Islet of Langerhans (tissue), 1 donor: ENCODE results near the gene KLC1.
"Not testable (repeated sequence)": the region's sequence is repeated elsewhere in the genome, so short reads cannot be mapped to it uniquely, and the experiment has no call there.

Experiments used
- FAIRE-seq: peaks from one replicate; lab custom pipeline; 2011; peaks lifted over from hg19 to GRCh38; lab: Jason Lieb, UNC

Gene KLC1

GRCh38 chr14:103628684-103629502, at the start of gene KLC1:
KLC1 (plus strand) TSS chr14:103629211; CDS start chr14:103654565, 25,354 bp downstream.
- no peak for FAIRE-seq

- FAIRE-seq, result no peak
Observed at GRCh38 chr14:103581206-103581605, 47.8 kb upstream of the KLC1 start.

- FAIRE-seq, result no peak
Observed at GRCh38 chr14:103581954-103582703, 46.9 kb upstream of the KLC1 start.

GRCh38 chr14:103584326-103584915, 44.6 kb upstream of the KLC1 start:
- FAIRE-seq, result no peak

DNA sequence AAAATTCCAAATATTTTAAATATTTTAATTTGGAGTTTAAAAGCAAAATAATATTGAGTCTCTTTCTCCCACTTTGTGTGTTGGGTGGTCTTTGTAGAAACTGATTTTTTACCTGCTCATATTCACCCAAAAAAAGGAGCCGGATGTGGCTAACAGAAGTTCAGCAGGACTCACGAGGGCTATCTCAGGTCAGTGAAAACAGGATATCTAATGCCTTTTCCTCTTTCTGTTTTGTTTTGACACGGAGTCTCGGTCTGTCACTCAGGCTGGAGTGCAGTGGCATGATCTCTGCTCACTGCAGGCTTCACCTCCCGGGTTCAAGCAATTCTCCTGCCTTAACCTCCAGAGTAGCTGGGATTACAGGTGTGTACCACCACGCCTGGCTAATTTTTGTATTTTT, 35.4 kb upstream of the KLC1 start:
- FAIRE-seq, result no peak

- no peak for FAIRE-seq
Observed at GRCh38 chr14:103594265-103594664, 34.7 kb upstream of the KLC1 start.

GRCh38 chr14:103597623-103598377, 31.2 kb upstream of the KLC1 start:
- FAIRE-seq, result no peak

GRCh38 chr14:103600503-103600902, 28.5 kb upstream of the KLC1 start:
- FAIRE-seq, result no peak

DNA sequence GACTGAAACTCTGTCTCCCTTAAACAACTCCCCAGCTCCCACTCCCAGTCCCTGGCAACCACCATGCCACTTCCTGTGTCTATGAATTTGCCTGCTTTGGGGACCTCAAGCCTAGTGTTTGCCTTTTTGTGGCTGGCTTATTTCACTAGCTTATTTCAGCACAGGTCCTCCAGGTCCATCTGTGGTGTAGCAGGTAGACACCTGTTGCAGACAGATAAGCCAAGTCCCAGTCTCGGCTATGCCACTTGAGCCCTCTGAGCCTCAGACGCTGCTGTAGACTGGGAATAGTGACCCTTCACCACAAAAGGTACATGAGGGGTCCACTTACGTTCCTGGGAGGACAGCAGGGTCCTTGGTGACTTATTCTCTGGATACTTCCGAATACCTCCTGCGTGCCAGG, 24.4 kb upstream of the KLC1 start:
- FAIRE-seq, result no peak

- FAIRE-seq, result no peak
Observed at GRCh38 chr14:103606963-103607668, 21.9 kb upstream of the KLC1 start.

DNA sequence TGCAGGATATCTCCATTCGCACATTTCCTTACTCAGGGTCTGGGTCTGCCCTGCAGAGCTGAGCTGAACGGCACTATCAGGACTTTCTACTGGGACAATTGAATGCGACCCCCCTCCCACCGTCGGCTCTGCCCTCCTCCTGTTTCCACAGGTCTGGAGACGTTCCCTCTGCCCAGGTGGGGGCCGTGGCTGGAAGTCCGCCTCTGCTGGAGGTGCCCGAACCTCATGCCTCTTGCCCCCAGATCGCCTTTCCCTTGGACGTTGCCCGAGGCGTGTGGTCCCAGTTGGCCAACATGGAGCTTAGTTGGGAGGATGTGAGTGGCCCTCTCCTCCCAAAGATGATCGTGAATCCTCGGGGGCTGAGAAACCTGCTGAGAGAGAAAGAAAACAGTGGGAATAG, 21.2 kb upstream of the KLC1 start:
- FAIRE-seq, result no peak

GRCh38 chr14:103609081-103609480, 19.9 kb upstream of the KLC1 start:
- not testable (repeated sequence) for FAIRE-seq

DNA sequence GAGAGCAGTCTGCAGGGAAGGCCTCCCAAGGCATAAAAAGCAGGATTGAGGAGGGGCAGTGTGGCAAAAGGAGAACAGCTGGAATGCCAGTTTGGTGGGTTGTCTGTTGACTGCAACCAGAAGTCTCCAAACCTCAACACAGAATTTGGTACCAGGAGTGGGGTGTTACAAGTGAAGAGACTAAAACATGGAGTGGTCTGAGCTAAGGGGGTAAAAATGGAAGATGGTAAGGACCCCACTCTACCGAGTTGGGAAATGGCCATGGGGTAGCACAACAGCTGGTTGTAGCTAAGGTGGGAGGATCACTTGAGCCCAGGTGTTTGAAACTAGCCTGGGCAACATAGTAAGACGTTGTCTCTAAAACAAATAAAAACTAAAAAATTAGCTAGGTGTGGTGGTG, 17.8 kb upstream of the KLC1 start:
- FAIRE-seq, result no peak

- FAIRE-seq, result no peak
Observed at GRCh38 chr14:103613517-103613916, 15.5 kb upstream of the KLC1 start.

GRCh38 chr14:103616635-103617300, 12.2 kb upstream of the KLC1 start:
- FAIRE-seq, result no peak

DNA sequence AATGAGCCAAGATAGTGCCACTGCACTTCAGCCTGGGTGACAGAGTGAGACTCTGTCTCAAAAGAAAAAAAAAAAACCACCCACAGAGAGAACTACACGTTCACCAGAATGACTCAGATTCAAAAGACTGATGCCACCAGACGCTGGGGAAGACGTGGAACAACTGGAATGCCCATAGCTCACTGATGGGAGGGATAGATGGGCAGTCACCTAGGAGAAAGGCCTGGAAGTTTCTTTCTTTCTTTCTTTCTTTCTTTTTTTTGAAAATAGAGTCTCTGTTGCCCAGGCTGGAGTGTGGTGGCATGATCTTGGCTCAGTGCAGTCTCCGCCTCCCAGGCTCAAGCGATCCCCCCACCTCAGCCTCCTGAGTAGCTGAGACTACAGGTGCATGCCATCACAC, 10.0 kb upstream of the KLC1 start:
- FAIRE-seq, result no peak

GRCh38 chr14:103621860-103622259, 7.2 kb upstream of the KLC1 start:
- FAIRE-seq, result no peak

DNA sequence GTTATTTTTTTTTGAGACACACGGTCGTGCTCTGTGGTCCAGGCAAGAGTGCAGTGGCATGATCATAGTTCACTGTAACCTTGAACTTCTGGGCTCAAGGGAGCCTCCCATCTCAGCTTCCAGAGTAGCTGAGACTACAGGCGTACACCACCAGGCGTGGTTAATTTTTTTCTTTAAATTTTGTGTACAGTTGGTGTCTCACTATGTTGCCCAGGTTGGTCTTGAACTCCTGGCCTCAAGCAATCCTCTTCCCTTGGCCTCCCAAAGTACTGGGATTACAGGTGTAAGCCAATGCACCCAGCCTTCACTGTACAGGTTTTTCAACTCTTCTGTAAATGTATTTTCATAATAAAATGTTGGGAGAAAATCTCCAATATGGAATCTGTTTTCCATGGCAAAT, 5.7 kb upstream of the KLC1 start:
- FAIRE-seq, result no peak

DNA sequence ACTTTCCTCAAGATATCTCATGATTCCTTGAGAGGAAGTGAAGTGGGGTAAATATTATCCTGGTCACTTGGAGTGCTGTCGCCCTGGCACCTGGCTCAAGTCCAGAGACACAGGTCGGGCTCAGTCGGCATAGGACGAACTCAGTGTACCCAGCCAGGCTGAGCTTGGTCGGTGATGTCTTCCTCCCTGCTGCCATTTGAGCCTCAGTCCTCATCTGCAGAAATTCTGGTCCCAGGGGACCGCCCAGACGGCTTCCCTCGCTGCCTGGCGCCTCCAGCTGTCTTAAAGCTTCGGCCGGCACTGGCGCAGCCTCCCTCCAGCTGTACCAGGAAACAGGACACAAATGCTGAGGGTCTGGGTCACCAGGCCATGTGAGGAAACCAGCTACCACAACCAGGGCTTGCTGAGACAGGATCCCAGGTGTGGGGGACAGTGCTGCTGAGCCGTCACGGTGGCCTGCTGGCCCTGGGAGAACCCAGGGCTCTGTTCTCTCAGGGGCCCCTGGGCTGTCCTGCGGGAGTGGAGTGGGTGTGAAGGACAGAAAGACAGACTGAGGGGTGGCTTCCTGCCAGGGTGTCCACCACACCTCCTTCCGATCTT, 5.0 kb upstream of the KLC1 start:
- no peak for FAIRE-seq

DNA sequence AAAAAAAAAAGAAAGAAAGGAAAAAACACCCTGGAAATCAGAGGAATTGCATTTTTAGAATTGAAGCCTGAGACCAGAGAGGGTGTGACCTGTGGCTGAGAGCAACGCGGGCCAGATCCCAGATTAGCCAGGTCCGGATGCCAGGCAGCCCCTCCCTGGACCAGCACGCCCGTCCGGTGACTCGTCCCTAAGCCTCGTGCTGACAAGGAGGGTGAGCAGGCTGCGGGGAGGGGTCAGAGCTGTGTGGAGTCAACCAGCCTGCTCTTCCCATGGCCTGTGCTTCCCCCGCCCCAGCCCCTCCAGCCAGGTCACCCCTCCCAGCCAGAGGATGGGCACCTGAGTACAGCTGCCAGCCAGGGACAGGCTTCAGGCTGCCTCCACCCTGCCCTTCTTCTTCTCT, 4.2 kb upstream of the KLC1 start:
- no peak for FAIRE-seq
